WTC11 (cell line): Measurements from ENCODE around the gene ATF7. TPM values are rescaled to one million over a fixed set of nuclear protein-coding genes. Genes with fewer than 3 reads are reported as not detected.
A peak's percentile ranks its signal among the peaks of the same experiment; 100 is the strongest.

Experiments
- ATAC-seq: fragments of 200-7000 bp; cut with Tn5 transposase; 2 replicates; pipeline ENCODE4 v1.10.0; 2021; ENCODE audit warnings: mild to moderate bottlenecking, moderate library complexity
- CTCF ChIA-PET: fragments of 300-600 bp; sonication (Branson Sonifier 250); formaldehyde crosslinking; loops from one replicate; lab custom pipeline; 2021; ENCODE audit warnings: antibody characterized with exemption; lab: Charles Lee
- POLR2A ChIA-PET: fragments of 350-600 bp; sonication (Branson Sonifier 250); formaldehyde crosslinking; loops from one replicate; lab custom pipeline; 2021; ENCODE audit warnings: antibody characterized with exemption; lab: Charles Lee
- DNase-seq: peaks from one replicate; pipeline ENCODE4 v3.0.0; 2021; ENCODE audit warnings: low spot score
- H3K27ac Mint-ChIP-seq: 2 replicates; pipeline ENCODE4 v1.8.0; 2021; ENCODE audit warnings: mixed read lengths
- H3K27me3 Mint-ChIP-seq: 2 replicates; pipeline ENCODE4 v1.8.0; 2021; ENCODE audit warnings: low read depth, mild to moderate bottlenecking, moderate library complexity, mixed read lengths
- H3K36me3 Mint-ChIP-seq: 2 replicates; pipeline ENCODE4 v1.8.0; 2021; ENCODE audit warnings: mixed read lengths
- H3K4me1 Mint-ChIP-seq: 2 replicates; pipeline ENCODE4 v1.8.0; 2022; ENCODE audit warnings: mixed read lengths
- H3K4me3 Mint-ChIP-seq: 2 replicates; pipeline ENCODE4 v1.8.0; 2021; ENCODE audit warnings: mild to moderate bottlenecking, moderate library complexity, mixed read lengths
- H3K9me3 Mint-ChIP-seq: 2 replicates; pipeline ENCODE4 v1.8.0; 2021; ENCODE audit warnings: mixed read lengths
- CREB1 ChIP-seq: sonication (generic); formaldehyde crosslinking; IDR thresholded peaks from 2 replicates; pipeline ENCODE4 v1.8.0; 2023; ENCODE audit warnings: mild to moderate bottlenecking, missing genetic modification reagents
- IRF2 ChIP-seq: sonication (generic); formaldehyde crosslinking; IDR thresholded peaks from 2 replicates; pipeline ENCODE4 v1.8.0; 2022; ENCODE audit warnings: low read depth, missing genetic modification reagents, borderline replicate concordance
- KAT7 ChIP-seq: sonication (generic); formaldehyde crosslinking; IDR thresholded peaks from 2 replicates; pipeline ENCODE4 v1.8.1; 2023; ENCODE audit warnings: missing genetic modification reagents, mild to moderate bottlenecking, borderline replicate concordance
- MYBL2 ChIP-seq: sonication (generic); formaldehyde crosslinking; IDR thresholded peaks from 2 replicates; pipeline ENCODE4 v1.8.1; 2023; ENCODE audit warnings: mild to moderate bottlenecking, moderate library complexity, missing genetic modification reagents
- NR1H2 ChIP-seq: sonication (generic); formaldehyde crosslinking; IDR thresholded peaks from 2 replicates; pipeline ENCODE4 v1.9.0; 2021; ENCODE audit warnings: mild to moderate bottlenecking, moderate library complexity, missing genetic modification reagents
- NR2C2 ChIP-seq: sonication (generic); formaldehyde crosslinking; IDR thresholded peaks from 2 replicates; pipeline ENCODE4 v1.8.0; 2022; ENCODE audit warnings: mild to moderate bottlenecking, missing genetic modification reagents
- TCF7 ChIP-seq: sonication (generic); formaldehyde crosslinking; IDR thresholded peaks from 2 replicates; pipeline ENCODE4 v1.8.0; 2022; ENCODE audit warnings: mild to moderate bottlenecking, low read depth, missing genetic modification reagents, moderate library complexity
- TP53 ChIP-seq: sonication (generic); formaldehyde crosslinking; IDR thresholded peaks from 2 replicates; pipeline ENCODE4 v1.8.1; 2023; ENCODE audit warnings: mild to moderate bottlenecking, missing genetic modification reagents
- ZNF263 ChIP-seq: sonication (generic); formaldehyde crosslinking; IDR thresholded peaks from 2 replicates; pipeline ENCODE4 v1.8.1; 2022; ENCODE audit warnings: low read depth, mild to moderate bottlenecking, moderate library complexity, missing genetic modification reagents
- ZNF416 ChIP-seq: fragments of 250-450 bp; sonication (Bioruptor Pico); IDR thresholded peaks from 2 replicates; pipeline ENCODE4 v1.9.0; 2021; ENCODE audit warnings: mild to moderate bottlenecking, inconsistent platforms
- ZNF423 ChIP-seq: fragments of 250-450 bp; sonication (Bioruptor Pico); IDR thresholded peaks from 2 replicates; pipeline ENCODE4 v2.1.2; 2022; ENCODE audit warnings: mild to moderate bottlenecking, moderate library complexity
- total RNA-seq: library from RNA; stranded (reverse); gene quantifications from 3 replicates; pipeline ENCODE4 v1.2.3, GENCODE V29; 2021
- TF ChIP-seq, protein P1 (sequence below): sonication (generic); formaldehyde crosslinking; IDR thresholded peaks from 2 replicates; pipeline ENCODE4 v1.8.1; 2023; ENCODE audit warnings: mild to moderate bottlenecking, missing genetic modification reagents
- TF ChIP-seq, protein P2 (sequence below): sonication (generic); formaldehyde crosslinking; IDR thresholded peaks from 2 replicates; pipeline ENCODE4 v1.8.1; 2022; ENCODE audit warnings: low read depth, missing genetic modification reagents, borderline replicate concordance
- TF ChIP-seq, protein P3 (sequence below): fragments of 250-450 bp; sonication (Bioruptor Pico); IDR thresholded peaks from 2 replicates; pipeline ENCODE4 v1.8.0; 2021; ENCODE audit warnings: mild to moderate bottlenecking
- TF ChIP-seq, protein P4 (sequence below): sonication (generic); formaldehyde crosslinking; IDR thresholded peaks from 2 replicates; pipeline ENCODE4 v1.8.0; 2022; ENCODE audit warnings: mild to moderate bottlenecking, missing genetic modification reagents
- TF ChIP-seq, protein P5 (sequence below): fragments of 250-450 bp; sonication (Bioruptor Pico); IDR thresholded peaks from 2 replicates; pipeline ENCODE4 v1.9.0; 2021; ENCODE audit warnings: mild to moderate bottlenecking
- TF ChIP-seq, protein P6 (sequence below): sonication (generic); formaldehyde crosslinking; IDR thresholded peaks from 2 replicates; pipeline ENCODE4 v1.8.0; 2023; ENCODE audit warnings: mild to moderate bottlenecking, missing genetic modification reagents
- TF ChIP-seq, protein P7 (sequence below): sonication (generic); formaldehyde crosslinking; IDR thresholded peaks from 2 replicates; pipeline ENCODE4 v1.8.0; 2023; ENCODE audit warnings: missing genetic modification reagents
- TF ChIP-seq, protein P8 (sequence below): sonication (generic); formaldehyde crosslinking; IDR thresholded peaks from 2 replicates; pipeline ENCODE4 v1.8.1; 2023; ENCODE audit warnings: mild to moderate bottlenecking, missing genetic modification reagents

ATF7 gene
- total RNA-seq, 1 experiment from 2014 or later: 16.3 TPM

DNA sequence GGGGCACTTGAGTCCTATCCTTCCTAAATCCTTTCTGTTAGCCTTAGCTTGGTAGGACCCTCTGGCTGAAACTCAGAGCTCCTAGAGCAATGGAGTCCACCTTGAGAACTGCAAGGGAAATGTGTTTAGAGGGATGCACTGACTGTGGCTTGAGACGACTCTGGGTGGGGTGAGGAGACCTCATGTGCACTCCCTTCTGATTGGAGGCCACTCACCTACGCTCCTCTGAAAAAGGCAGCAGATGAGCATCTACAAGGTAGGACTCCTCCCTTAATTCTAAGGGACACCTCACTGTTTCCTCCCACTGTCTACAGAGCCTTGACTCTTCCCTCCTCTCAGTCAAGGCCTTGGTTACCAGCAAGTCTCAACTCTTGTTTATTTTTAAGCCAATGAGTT, 127.9 kb downstream of the ATF7 start:
- Mint-ChIP-seq H3K4me3 (peak overlapping the region; percentile 89), H3K27me3 (no peaks in the 10 kb centered on the region), H3K9me3 (no peaks in the 10 kb centered on the region), H3K27ac (peak overlapping the region; percentile 32), H3K36me3 (no peaks in the 10 kb centered on the region), H3K4me1 (peaks cover 56% of the 10 kb centered on the region)
- ATAC-seq: no peak
- no peak for DNase-seq
- CTCF ChIA-PET: interaction anchor here (1.0 to 3.8 kb wide), 5 partner anchors 9 to 153 kb away, joined by 3 to 39 read pairs (median 5); partner anchors contain the start of gene NPFF
- POLR2A ChIA-PET: interaction anchor here (0.6 to 2.0 kb wide), 6 partner anchors 12 to 281 kb away, joined by 3 to 11 read pairs (median 4); partner anchors contain the start of gene SP1
- TF ChIP-seq, protein P1, sequence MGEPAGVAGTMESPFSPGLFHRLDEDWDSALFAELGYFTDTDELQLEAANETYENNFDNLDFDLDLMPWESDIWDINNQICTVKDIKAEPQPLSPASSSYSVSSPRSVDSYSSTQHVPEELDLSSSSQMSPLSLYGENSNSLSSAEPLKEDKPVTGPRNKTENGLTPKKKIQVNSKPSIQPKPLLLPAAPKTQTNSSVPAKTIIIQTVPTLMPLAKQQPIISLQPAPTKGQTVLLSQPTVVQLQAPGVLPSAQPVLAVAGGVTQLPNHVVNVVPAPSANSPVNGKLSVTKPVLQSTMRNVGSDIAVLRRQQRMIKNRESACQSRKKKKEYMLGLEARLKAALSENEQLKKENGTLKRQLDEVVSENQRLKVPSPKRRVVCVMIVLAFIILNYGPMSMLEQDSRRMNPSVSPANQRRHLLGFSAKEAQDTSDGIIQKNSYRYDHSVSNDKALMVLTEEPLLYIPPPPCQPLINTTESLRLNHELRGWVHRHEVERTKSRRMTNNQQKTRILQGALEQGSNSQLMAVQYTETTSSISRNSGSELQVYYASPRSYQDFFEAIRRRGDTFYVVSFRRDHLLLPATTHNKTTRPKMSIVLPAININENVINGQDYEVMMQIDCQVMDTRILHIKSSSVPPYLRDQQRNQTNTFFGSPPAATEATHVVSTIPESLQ (CRISPR knock-in tag): no peak
- TF ChIP-seq, protein P2, sequence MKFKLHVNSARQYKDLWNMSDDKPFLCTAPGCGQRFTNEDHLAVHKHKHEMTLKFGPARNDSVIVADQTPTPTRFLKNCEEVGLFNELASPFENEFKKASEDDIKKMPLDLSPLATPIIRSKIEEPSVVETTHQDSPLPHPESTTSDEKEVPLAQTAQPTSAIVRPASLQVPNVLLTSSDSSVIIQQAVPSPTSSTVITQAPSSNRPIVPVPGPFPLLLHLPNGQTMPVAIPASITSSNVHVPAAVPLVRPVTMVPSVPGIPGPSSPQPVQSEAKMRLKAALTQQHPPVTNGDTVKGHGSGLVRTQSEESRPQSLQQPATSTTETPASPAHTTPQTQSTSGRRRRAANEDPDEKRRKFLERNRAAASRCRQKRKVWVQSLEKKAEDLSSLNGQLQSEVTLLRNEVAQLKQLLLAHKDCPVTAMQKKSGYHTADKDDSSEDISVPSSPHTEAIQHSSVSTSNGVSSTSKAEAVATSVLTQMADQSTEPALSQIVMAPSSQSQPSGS: no peak
- no peak for TF ChIP-seq KAT7 (CRISPR knock-in tag)
- TF ChIP-seq ZNF423: no peak
- TF ChIP-seq TCF7 (CRISPR knock-in tag): no peak
- TF ChIP-seq TP53 (CRISPR knock-in tag): 0 out of 2 replicates have a peak, but pooled peaks have one; percentile 26
- TF ChIP-seq ZNF416 (CRISPR knock-in tag): no peak
- TF ChIP-seq, protein P3, sequence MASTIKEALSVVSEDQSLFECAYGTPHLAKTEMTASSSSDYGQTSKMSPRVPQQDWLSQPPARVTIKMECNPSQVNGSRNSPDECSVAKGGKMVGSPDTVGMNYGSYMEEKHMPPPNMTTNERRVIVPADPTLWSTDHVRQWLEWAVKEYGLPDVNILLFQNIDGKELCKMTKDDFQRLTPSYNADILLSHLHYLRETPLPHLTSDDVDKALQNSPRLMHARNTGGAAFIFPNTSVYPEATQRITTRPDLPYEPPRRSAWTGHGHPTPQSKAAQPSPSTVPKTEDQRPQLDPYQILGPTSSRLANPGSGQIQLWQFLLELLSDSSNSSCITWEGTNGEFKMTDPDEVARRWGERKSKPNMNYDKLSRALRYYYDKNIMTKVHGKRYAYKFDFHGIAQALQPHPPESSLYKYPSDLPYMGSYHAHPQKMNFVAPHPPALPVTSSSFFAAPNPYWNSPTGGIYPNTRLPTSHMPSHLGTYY: no peak

DNA sequence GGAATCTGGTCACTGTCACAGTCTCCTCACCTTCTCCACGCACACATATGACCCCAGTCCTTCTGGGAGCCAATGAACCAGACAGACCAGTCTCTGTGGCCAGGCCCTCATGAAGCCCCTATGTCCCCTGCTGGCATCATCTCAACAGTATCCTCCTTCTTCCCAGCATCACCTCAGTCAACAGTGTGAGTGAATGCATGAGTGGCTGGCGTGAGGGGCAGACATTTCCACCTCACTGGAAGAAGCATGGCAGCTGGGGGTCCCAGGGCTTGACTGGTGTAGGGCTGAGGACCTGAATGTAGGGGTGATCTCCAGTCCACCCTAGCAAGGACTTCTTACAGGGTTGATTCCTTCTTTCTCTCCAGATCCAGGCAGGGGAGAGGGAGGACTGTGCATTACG, 128.7 kb downstream of the ATF7 start:
- peak overlapping the region; percentile 16; the same call in 1 of the 2 replicates for H3K27ac Mint-ChIP-seq
- no peaks in the 10 kb centered on the region for H3K36me3 Mint-ChIP-seq
- H3K27me3 Mint-ChIP-seq: no peaks in the 10 kb centered on the region
- H3K9me3 Mint-ChIP-seq: no peaks in the 10 kb centered on the region
- H3K4me1 Mint-ChIP-seq: peaks cover 57% of the 10 kb centered on the region
- ChIA-PET CTCF (interaction anchor here (1.5 kb wide), 1 partner anchor 15 kb away, joined by 5 read pairs; no protein-coding TSS in a partner anchor), POLR2A (no interaction called here)
- no peak overlapping the region for H3K4me3 Mint-ChIP-seq
- no peak for DNase-seq
- ATAC-seq: no peak
- TF ChIP-seq CREB1 (CRISPR knock-in tag): no peak
- TF ChIP-seq NR1H2 (CRISPR knock-in tag): no peak
- TF ChIP-seq, protein P4, sequence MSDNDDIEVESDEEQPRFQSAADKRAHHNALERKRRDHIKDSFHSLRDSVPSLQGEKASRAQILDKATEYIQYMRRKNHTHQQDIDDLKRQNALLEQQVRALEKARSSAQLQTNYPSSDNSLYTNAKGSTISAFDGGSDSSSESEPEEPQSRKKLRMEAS (CRISPR knock-in tag): no peak
- TF ChIP-seq IRF2: no peak
- TF ChIP-seq, protein P5, sequence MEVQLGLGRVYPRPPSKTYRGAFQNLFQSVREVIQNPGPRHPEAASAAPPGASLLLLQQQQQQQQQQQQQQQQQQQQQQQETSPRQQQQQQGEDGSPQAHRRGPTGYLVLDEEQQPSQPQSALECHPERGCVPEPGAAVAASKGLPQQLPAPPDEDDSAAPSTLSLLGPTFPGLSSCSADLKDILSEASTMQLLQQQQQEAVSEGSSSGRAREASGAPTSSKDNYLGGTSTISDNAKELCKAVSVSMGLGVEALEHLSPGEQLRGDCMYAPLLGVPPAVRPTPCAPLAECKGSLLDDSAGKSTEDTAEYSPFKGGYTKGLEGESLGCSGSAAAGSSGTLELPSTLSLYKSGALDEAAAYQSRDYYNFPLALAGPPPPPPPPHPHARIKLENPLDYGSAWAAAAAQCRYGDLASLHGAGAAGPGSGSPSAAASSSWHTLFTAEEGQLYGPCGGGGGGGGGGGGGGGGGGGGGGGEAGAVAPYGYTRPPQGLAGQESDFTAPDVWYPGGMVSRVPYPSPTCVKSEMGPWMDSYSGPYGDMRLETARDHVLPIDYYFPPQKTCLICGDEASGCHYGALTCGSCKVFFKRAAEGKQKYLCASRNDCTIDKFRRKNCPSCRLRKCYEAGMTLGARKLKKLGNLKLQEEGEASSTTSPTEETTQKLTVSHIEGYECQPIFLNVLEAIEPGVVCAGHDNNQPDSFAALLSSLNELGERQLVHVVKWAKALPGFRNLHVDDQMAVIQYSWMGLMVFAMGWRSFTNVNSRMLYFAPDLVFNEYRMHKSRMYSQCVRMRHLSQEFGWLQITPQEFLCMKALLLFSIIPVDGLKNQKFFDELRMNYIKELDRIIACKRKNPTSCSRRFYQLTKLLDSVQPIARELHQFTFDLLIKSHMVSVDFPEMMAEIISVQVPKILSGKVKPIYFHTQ: no peak
- no peak for TF ChIP-seq ZNF263 (CRISPR knock-in tag)
- no peak for TF ChIP-seq MYBL2
- TF ChIP-seq NR2C2 (CRISPR knock-in tag): no peak
- TF ChIP-seq, protein P6, sequence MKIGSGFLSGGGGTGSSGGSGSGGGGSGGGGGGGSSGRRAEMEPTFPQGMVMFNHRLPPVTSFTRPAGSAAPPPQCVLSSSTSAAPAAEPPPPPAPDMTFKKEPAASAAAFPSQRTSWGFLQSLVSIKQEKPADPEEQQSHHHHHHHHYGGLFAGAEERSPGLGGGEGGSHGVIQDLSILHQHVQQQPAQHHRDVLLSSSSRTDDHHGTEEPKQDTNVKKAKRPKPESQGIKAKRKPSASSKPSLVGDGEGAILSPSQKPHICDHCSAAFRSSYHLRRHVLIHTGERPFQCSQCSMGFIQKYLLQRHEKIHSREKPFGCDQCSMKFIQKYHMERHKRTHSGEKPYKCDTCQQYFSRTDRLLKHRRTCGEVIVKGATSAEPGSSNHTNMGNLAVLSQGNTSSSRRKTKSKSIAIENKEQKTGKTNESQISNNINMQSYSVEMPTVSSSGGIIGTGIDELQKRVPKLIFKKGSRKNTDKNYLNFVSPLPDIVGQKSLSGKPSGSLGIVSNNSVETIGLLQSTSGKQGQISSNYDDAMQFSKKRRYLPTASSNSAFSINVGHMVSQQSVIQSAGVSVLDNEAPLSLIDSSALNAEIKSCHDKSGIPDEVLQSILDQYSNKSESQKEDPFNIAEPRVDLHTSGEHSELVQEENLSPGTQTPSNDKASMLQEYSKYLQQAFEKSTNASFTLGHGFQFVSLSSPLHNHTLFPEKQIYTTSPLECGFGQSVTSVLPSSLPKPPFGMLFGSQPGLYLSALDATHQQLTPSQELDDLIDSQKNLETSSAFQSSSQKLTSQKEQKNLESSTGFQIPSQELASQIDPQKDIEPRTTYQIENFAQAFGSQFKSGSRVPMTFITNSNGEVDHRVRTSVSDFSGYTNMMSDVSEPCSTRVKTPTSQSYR (CRISPR knock-in tag): no peak
- TF ChIP-seq, protein P7, sequence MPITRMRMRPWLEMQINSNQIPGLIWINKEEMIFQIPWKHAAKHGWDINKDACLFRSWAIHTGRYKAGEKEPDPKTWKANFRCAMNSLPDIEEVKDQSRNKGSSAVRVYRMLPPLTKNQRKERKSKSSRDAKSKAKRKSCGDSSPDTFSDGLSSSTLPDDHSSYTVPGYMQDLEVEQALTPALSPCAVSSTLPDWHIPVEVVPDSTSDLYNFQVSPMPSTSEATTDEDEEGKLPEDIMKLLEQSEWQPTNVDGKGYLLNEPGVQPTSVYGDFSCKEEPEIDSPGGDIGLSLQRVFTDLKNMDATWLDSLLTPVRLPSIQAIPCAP (CRISPR knock-in tag): no peak
- TF ChIP-seq, protein P8, sequence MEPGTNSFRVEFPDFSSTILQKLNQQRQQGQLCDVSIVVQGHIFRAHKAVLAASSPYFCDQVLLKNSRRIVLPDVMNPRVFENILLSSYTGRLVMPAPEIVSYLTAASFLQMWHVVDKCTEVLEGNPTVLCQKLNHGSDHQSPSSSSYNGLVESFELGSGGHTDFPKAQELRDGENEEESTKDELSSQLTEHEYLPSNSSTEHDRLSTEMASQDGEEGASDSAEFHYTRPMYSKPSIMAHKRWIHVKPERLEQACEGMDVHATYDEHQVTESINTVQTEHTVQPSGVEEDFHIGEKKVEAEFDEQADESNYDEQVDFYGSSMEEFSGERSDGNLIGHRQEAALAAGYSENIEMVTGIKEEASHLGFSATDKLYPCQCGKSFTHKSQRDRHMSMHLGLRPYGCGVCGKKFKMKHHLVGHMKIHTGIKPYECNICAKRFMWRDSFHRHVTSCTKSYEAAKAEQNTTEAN: no peak
